WTC11 (cell line): ENCODE measurements around the gene RRBP1.

Experiments
- CTCF ChIP-seq: fragments of 200-600 bp; IDR thresholded peaks from 2 replicates; pipeline ENCODE4 v1.8.0; 2022; ENCODE audit warnings: antibody characterized with exemption
- FOXP1 ChIP-seq: sonication (generic); formaldehyde crosslinking; IDR thresholded peaks from 2 replicates; pipeline ENCODE4 v1.8.0; 2022; ENCODE audit warnings: missing genetic modification reagents, mild to moderate bottlenecking, moderate library complexity, borderline replicate concordance
- FOXP4 ChIP-seq: sonication (generic); formaldehyde crosslinking; IDR thresholded peaks from 2 replicates; pipeline ENCODE4 v1.8.0; 2022; ENCODE audit warnings: mild to moderate bottlenecking, missing genetic modification reagents
- HMGXB4 ChIP-seq: sonication (generic); formaldehyde crosslinking; IDR thresholded peaks from 2 replicates; pipeline ENCODE4 v1.8.1; 2023; ENCODE audit warnings: mild to moderate bottlenecking, moderate library complexity, missing genetic modification reagents
- JUN ChIP-seq: sonication (generic); formaldehyde crosslinking; IDR thresholded peaks from 2 replicates; pipeline ENCODE4 v1.8.0; 2023; ENCODE audit warnings: mild to moderate bottlenecking, missing genetic modification reagents
- MLX ChIP-seq: sonication (generic); formaldehyde crosslinking; IDR thresholded peaks from 2 replicates; pipeline ENCODE4 v1.8.1; 2023; ENCODE audit warnings: mild to moderate bottlenecking, missing genetic modification reagents, moderate library complexity
- PRRX2 ChIP-seq: fragments of 250-450 bp; sonication (Bioruptor Pico); IDR thresholded peaks from 2 replicates; pipeline ENCODE4 v1.8.0; 2021; ENCODE audit warnings: mild to moderate bottlenecking
- SMAD4 ChIP-seq: sonication (generic); formaldehyde crosslinking; IDR thresholded peaks from 2 replicates; pipeline ENCODE4 v1.8.0; 2022; ENCODE audit warnings: mild to moderate bottlenecking, missing genetic modification reagents
- ZBTB21 ChIP-seq: sonication (generic); formaldehyde crosslinking; IDR thresholded peaks from 2 replicates; pipeline ENCODE4 v1.8.1; 2023; ENCODE audit warnings: mild to moderate bottlenecking, missing genetic modification reagents, borderline replicate concordance
- ZNF121 ChIP-seq: sonication (generic); formaldehyde crosslinking; IDR thresholded peaks from 2 replicates; pipeline ENCODE4 v1.8.0; 2023; ENCODE audit warnings: missing genetic modification reagents
- ZNF219 ChIP-seq: sonication (generic); formaldehyde crosslinking; IDR thresholded peaks from 2 replicates; pipeline ENCODE4 v1.8.0; 2023; ENCODE audit warnings: missing genetic modification reagents, mild to moderate bottlenecking, borderline replicate concordance
- ZNF425 ChIP-seq: fragments of 250-450 bp; sonication (Bioruptor Pico); conservative IDR thresholded peaks from 2 replicates; pipeline ENCODE4 v1.9.0; 2021; ENCODE audit warnings: mild to moderate bottlenecking

GRCh38 chr20:17709361-17710293, 27.6 kb upstream of the RRBP1 start:
- TF ChIP-seq CTCF (no peak), ZNF425 (CRISPR knock-in tag) (no peak), ZNF121 (CRISPR knock-in tag) (no peak), ZNF219 (CRISPR knock-in tag) (no peak), MLX (CRISPR knock-in tag) (no peak), JUN (no peak), FOXP4 (CRISPR knock-in tag) (no peak), HMGXB4 (CRISPR knock-in tag) (no peak), FOXP1 (CRISPR knock-in tag) (no peak), SMAD4 (CRISPR knock-in tag) (no peak), PRRX2 (CRISPR knock-in tag) (no peak), ZBTB21 (CRISPR knock-in tag) (no peak)
